HG03439 (cell line): ENCODE measurements around the gene FAM20A.

Experiments
- ATAC-seq: cut with Tn5 transposase; IDR thresholded peaks from one replicate; pipeline ENCODE4 v1.9.1; 2021; ENCODE audit warnings: mild to moderate bottlenecking, moderate library complexity; ENCODE audit not compliant: unreplicated experiment

FAM20A gene

DNA sequence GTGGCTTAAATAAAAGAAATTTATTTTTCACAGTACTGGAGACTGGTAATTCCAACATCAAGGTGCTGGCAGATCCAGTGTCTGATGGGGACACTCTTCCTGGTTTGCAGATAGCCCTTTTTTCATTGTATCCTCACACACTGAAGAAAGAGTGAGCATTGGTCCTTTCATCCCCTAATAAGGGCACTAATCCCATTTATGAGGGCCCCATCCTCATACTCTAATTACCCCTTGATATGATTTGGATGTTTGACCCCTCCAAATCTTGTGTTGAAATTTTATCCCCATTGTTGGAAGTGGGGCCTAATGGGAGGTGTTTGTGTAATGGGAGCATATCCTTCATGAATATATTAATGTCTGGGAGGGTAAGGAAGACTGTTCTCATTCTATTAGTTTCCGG lies 9.4 kb upstream of the FAM20A start:
- ATAC-seq, result no peak

DNA sequence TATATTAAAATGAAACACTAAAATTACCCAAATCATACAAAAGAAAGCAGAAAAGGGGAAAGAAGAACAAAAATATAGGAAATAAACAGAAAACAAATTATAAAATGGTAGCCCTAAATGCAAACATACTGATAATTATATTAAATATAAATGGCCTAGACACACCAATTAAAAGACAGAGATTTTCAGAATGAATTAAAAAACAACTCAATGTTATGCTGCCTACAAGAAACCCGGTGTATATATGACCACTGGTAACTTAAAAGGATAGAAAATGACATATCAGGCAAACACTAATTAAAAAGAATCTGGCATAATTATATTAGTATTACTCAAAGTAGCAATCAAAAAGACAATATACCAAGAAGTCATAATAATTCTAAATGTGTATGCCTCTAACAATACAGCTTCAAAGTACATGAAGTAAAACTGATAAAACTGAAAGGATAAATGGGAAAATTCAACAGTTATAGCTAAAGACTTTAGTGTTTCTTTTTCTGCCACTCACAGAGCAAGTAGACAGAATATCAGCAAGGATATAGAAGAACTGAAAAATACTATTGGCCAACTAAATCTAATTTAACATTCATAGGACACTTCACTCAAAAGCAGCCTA lies 7.5 kb upstream of the FAM20A start:
- ATAC-seq, result no peak

DNA sequence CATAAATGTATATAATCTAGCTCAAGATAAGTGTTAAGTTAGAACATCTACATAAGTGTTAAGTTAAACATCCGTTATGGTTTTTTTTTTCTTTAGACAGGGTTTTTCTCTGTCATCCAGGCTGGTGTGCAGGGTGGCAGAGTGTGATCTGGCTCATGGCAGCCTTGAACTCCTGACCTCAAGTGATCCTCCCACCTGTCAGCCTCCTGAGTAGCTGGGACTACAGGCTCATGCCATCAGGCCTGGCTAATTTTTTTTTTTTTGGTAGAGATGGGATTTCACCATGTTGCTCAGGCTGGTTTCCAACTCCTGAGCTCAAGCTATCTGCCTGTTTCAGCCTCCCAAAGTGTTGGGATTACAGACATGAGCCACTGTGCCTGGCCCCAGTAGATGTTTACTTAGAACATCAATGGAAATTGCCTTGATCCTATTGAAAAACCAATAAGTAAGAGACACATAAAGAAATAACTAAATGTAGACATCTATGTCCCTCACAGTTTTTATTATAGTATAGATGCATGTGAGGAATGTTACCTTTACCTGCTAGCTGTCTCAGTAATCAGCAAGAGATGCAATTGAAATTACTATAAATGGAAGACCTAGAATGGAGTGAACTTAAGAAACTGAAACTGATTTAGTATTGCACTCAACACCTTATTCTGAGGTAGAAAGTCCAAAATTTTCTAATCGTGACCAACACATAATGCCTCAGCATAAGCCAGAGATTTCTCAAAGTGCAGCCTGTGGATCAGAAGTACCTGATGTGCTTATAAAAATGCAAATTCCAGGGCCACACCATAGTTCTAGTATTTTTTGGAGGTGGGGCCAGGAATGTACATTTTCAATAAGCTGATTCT lies 5.5 kb upstream of the FAM20A start:
- ATAC-seq, result no peak

DNA sequence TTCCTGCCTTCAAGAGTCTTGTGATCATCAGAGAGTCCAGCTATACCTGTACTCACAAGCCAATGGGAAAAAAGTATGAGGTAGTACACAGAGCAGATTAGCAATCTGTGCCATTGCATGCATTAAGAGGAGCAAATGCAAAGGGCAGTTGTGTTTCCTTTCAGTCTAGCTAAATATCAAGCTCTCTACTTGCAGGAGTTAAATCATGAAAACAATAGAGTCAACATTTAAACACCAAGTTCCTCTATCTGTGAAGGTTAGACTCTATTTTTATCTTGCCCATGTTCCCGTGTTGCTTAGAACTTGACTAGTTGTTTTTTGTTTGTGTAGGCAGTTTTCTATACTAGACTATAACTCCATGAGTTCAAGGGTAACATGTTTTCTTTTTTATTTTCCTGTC lies 4.7 kb upstream of the FAM20A start:
- ATAC-seq, result no peak

DNA sequence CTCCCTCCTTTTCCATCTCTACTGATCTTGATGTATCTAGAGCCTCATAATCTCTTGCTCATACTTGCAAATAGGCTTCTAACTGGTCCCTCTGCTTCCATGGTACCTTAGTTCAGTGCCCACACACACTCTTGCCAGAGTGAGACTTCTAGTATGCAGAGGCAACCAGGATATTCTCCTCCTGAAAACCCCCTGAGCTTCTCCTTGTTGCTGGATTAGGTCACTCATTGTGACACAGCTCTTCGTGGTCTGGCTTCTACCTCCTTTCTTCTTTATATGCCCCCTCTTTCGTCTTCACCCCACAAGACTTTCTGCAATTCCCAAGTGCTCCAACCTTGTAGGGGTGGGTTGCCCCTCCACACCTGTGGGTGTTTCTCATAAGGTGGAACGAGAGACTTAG lies 2.5 kb upstream of the FAM20A start:
- no peak for ATAC-seq

DNA sequence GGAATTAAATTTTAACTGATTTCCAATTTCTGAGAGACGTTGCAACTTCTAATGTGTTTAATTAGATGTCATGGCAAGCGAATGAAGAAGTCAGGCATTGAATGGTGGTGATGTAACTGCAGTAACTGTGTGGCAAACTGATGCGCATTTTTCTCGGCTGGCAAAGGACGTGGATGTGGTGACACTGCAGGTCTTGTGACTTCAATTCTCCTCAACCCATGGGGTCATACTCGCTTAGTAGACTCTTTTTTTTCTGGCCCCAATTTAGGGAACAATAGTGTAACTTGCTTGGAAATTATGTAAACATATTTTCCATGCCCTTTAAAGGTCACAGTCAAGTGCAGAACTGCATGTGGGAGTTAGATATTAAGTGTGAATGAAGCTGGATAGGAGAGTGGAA lies 1.9 kb upstream of the FAM20A start:
- no peak for ATAC-seq

DNA sequence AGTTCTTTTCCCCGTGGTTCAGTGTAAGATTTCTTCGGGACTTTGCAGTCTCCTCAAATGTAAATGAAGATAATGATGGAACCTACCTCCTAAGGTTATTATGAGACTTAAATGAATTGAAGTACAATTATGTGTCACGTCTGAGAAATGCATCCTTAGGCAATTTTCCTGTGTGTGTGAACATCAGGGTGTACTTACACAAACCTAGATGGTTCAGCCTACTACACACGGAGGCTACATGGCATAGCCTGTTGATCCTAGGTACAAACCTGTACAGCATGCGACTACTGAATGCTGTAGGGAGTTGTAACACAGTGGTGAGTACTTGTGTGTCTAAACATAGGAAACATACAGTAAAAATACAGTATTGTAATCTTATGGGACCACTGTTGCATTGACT lies 1.1 kb upstream of the FAM20A start:
- no peak for ATAC-seq

DNA sequence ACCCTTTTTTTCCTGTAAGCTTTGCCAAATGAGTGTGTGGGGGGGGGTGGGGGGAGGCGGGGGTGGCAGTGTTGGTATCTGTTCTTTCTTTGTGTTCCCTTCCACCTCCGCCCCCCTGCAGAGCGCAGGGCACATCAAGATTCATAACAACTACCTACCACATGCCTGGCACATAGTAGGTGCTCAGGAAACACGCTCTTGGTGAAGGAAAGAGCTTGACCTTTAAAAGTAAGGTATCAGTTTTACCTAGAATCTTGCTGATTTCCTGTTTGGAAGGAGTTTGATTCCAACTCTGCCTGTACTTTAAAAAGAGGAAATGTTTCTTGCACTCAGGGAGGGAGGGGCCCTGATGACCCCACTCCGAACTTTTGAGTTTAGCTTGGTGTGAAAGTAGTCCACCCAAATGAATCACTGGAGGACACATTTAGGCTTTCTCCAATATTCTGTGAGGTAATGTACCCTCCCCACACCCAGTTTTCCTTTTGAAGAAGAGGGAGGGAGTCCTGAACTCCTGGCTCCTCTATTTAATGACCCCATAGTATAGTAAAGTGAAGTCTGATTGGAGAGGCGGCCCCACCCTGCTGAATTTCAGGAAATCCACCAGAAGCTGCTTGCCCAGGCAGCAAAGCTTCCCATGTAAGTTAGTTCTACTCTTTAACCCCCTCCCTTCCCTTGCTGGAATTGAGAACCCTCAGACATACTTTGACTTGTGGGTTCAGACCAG lies 560 bp upstream of the FAM20A start:
- no peak for ATAC-seq

DNA sequence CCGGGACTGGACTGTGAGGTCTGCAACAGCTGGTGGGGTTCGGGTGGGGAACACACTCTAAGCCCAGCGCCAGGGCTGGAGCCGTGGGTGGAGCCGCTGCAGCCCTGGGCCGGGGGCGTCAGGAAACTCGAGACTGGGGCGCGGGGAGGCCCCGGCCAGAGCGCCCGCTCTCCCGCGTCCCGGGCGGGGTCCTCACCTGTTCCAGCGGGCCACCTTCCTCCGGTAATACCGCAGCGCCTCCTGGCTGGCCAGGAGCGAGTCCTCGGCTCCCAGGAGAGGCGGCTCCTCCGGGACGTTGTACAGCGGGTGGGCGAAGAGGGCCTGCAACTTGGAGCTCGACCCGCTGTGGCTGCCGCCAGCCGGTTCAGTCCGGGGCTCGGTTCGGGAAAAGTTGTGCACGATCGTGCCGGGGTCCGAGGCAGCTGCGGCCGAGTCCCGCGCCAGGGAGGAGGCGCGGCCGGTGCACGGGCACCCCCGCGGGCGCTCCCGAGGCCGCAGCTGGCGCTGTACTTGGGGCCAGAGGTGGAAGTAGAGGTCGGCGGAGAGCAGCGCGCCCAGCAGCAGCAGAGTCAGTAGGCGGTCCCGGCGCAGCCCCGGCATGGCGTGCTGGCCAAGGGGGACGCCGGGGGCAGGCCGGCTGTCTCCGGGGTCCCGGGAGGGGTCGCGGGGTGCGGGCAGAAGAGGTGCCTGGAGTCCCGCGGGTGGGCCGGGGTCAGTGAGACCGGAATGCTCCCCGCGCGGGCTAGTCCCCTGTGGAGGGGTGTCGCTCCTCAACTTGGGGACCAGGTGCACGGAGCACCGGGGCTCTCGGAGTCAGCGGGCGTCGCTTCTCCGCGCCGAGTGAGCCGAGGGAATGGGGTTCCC lies 868 bp downstream of the FAM20A start:
- no peak for ATAC-seq

DNA sequence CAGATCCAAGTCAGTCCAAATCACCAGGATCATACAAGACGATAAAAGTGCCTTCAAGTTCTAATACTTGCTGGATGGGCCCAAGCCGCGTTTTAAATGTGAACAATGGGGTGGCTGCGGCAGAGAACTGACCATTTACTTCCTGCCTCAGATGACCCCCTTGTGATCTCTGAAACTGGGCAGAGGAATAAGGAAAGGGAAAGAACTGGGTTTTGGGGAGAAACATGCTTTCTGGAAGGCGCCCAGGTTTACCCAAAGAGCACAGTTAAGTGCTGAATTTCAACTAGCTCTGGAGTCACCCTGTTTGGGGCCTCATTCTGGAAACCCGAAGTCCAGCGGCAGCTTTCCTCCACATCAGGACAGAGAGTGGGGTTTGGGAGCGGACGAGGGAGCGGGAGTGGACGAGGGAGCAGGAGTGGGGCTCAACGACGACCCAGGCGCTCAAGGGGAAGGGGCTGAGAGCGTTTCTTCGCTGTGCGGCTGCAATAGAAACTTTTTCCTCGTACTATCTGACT lies 1.6 kb downstream of the FAM20A start:
- ATAC-seq, result no peak

DNA sequence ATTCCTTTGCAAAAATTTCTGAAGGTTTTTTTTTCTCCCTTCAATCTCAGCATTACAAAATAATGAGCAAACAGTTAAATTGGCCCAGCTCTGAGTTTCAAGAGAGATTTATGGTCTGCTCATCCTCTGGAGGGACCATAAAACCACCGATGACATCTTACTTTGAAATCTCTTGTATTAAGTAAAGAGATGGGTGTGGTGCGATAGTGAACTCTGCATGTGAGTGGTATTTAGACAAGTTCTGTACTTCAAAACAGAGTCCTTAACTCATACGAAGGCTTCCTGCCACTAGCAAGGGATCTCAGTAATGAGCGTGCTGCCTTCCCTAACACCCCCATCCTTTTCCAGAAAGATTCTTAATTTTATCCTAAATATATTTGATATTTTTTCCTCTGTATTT lies 2.1 kb downstream of the FAM20A start:
- ATAC-seq, result no peak

DNA sequence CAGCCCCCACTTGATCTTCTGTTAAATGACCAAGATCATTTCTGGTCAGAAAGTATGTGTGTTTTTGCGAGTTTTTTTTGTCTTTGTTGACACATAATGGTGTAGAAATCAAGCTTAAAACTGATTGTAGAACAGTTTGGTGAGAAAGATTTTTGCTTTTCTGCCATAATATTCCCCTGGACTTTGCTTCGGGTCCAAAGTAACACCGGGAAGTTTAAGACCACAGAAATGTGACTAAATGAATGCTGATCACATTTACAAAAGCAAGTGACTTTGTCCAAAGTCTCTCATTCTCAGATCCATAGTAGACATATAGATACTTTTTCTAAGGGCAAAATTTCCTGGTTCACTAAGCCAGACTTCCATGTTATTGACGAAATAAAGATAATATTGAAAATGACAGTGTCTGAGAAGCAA lies 2.6 kb downstream of the FAM20A start:
- ATAC-seq, result no peak

DNA sequence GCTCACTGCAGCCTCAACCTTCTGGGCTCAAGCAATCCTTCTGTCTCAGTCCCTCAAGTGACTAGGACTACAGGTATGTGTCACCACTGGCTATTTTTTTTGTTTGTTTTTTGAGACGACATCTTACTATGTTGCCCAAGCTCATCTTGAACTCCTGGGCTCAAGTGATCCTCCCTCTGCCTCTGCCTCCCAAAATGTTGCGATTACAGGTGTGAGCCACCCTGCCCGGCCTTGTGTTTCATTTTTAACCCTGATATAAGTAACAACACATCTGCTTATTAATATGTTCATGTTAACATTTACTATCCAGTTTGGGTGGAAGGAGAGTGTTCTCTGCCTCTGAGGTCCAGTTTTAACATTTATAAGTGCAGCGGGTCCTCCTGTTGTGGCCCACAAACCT lies 3.1 kb downstream of the FAM20A start:
- ATAC-seq, result no peak

DNA sequence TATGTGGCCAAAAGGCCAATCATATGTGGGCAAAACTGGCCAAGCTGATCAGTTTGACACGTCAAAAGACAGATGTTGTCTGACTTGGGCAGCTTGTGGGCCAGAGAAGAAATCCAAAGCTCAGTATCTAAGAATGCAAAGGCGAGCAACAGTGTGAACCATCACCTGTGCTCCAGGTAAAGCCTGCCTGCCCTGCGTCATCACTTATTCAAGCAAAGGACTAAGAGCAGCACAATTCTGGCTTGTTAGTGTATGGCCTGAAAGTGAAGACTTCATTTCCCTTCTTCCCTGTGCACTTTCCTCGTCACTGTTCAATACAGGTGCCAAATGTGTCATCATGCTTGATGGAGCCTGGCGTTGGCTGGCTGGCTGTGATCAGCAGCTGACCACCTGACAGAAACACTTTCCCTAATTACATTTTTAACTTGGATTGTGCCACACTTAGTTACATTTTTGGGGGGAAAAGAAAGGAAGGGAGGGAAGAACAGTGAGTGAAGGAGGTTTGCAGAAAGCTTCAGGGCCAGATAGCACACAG lies 4.7 kb downstream of the FAM20A start:
- ATAC-seq, result no peak

DNA sequence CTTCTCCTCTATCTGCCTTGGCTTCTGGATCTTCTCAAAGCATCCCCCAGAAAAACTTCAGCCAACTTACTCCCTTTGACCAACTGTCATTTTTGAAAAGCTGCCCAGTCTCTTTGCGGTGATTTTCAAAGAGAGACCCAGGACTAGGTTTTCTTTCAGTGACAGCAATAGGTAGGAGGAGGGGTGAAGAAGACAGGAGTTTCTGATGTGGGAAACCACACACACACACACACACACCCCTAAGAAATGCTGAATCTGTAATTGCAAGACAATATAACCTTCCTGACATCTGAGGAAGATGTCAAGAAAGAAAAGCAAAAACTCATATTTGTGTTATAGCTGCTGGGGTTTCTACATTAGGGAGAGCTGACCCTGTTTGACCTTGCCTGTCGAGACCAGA lies 5.2 kb downstream of the FAM20A start:
- no peak for ATAC-seq

DNA sequence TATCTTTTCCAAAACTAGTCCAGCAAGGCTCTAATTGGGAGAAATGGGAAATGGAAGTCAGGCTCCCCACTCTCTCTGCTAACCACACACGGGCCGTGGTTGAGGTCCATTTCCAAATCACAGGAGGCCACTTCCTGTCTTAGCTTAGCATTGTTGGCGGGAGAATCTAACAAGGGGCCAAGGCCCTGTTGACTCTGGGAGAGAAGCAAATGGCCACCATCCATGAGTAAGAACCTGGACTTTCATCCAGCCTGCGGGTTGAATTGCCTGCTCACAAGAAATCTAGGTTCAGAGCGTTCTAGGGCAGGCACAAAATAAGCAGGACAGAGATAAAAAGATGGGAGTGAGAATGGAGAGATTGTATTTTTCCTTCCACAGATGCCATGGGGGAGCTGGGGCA lies 5.7 kb downstream of the FAM20A start:
- no peak for ATAC-seq

DNA sequence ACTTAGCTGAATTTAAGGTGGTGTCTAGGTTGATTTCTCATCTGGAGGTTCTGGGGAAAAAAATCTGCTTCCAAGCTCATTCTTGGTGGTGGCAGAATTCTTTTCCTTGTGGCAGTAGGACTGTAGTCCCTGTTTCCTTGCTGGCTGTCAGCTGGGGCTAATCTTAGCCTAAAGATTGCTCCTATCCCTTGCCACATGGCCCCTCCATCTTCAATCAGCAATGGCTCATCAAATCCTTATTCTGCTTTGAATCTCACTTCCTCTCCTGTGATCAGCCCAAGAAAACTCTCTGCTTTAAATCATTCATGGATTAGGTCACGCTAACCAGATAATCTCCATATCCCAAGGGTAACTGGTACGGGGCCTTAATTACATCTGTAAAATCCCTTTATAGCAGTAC lies 6.6 kb downstream of the FAM20A start:
- ATAC-seq, result no peak

DNA sequence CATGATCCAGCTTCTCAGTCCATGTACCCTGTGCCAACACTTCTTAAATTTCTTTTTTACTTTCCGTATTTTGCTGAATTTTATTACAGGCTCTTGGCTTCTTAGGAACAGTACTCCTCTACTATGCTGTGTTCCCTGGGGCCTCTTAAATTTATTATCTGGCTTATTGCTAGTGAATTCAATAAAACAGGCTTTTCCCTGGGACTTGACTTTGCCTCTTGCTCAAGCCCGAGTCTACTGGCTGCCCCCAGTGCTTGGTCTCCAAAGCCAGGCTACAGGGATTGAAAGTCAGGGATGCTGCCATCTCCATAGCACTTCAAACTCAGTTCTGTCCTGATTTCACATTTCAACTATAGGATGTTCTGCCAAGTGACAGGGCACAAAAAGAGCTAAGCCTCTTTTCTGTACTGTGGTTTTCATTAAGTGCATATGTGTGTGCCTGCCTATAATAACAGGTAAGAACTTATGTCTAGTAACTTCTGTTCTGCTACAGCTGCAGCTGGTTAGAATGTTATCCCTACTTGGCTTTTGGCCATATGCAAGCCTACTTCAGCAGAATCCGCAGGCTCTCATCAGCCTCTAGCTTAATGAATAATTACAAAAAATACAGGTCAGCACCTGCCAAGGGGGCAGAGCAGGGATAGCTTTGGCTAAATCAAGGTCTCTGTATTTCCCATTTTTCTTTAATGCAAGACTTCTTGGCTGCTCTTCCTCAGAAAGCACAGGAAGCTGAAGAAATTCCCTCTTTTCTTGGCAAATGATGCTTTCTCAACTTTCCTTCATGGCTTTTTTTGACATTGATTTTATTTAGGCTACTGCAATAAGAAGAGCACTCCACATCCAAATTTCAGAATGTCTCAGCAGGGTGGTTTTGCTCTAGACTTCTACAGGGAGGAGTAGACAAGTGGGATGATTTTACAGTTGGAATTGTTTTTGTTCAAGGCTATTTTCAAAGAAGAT lies 8.2 kb downstream of the FAM20A start:
- ATAC-seq, result no peak

DNA sequence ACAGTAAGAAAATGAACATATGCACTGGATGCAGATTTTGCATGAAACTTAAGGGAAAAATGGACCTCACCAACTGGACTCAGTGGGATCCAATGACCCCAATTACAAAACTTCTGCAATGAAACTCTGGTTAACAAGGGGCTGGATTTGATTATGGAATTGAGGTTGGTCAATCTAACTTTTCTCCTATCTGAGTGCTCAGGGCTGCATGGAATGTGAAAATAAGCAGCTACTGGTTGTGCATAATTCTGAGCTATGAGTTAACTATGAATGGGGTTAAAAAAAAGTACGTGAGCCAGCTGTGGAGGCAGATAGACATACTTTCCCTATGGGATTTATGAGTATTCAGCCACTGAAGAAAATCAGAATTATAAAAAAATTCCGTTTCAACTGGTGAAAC lies 9.2 kb downstream of the FAM20A start:
- ATAC-seq, result no peak
